ENCODE results near the gene WNT7B.

Gene WNT7B

GRCh38 chr22:45893516-45893915, 83.4 kb downstream of the WNT7B start:
- no peak for TF ChIP-seq CTCF (IDR thresholded peaks at IDR 0.05; ENCODE audit: insufficient read depth, low read depth, low read length, missing control alignments)
- DNase-seq (ENCODE audit: low read depth) = peak; percentile 24
- no peak overlapping the region for H3K4me3 ChIP-seq (ENCODE audit: low read length)

GRCh38 chr22:45892681-45893461, 84.1 kb downstream of the WNT7B start:
- no peak for TF ChIP-seq CTCF (IDR thresholded peaks at IDR 0.05; ENCODE audit: insufficient read depth, low read depth, low read length, missing control alignments)
- no peak for DNase-seq (ENCODE audit: low read depth)
- H3K4me3 ChIP-seq (ENCODE audit: low read length) = no peak overlapping the region

GRCh38 chr22:45891996-45892621, 84.9 kb downstream of the WNT7B start:
- no peak overlapping the region for H3K4me3 ChIP-seq (ENCODE audit: low read length)
- no peak for TF ChIP-seq CTCF (IDR thresholded peaks at IDR 0.05; ENCODE audit: insufficient read depth, low read depth, low read length, missing control alignments)
- no peak for DNase-seq (ENCODE audit: low read depth)

GRCh38 chr22:45891471-45891995, 85.4 kb downstream of the WNT7B start:
- TF ChIP-seq CTCF (IDR thresholded peaks at IDR 0.05; ENCODE audit: insufficient read depth, low read depth, low read length, missing control alignments) = no peak
- no peak for DNase-seq (ENCODE audit: low read depth)
- no peak overlapping the region for H3K4me3 ChIP-seq (ENCODE audit: low read length)

GRCh38 chr22:45891021-45891421, 85.9 kb downstream of the WNT7B start:
- H3K4me3 ChIP-seq (ENCODE audit: low read length) = no peak overlapping the region
- DNase-seq (ENCODE audit: low read depth) = no peak
- no peak for TF ChIP-seq CTCF (IDR thresholded peaks at IDR 0.05; ENCODE audit: insufficient read depth, low read depth, low read length, missing control alignments)

- no peak overlapping the region for H3K4me3 ChIP-seq (ENCODE audit: low read length)
Observed at GRCh38 chr22:45890351-45890635, 86.7 kb downstream of the WNT7B start.

More at GRCh38 chr22:45890351-45890635, 86.7 kb downstream of the WNT7B start:
- no peak for TF ChIP-seq CTCF (IDR thresholded peaks at IDR 0.05; ENCODE audit: insufficient read depth, low read depth, low read length, missing control alignments)
- no peak for DNase-seq (ENCODE audit: low read depth)

All from epithelial cell of esophagus (primary cell).